Calu3 (cell line): Measurements from ENCODE around the gene TLK1. TPM values are rescaled to one million over a fixed set of nuclear protein-coding genes. Genes with fewer than 3 reads are reported as not detected.

Source experiments
- BruUV-seq: library from RNA; stranded (reverse); fragments of 400-500 nt; replicated peaks from 2 replicates; lab custom pipeline; 2021; lab: Mats Ljungman, UMichigan
- CTCF ChIA-PET: fragments of 300-600 bp; sonication (Branson Sonifier 250); formaldehyde crosslinking; loops from one replicate; lab custom pipeline; 2022; ENCODE audit warnings: antibody characterized with exemption; lab: Charles Lee
- DNase-seq: peaks from one replicate; pipeline ENCODE4 v3.0.0; 2022
- H3K27ac Mint-ChIP-seq: one replicate; pipeline ENCODE4 v1.8.0; 2022; ENCODE audit warnings: mixed read lengths; ENCODE audit not compliant: unreplicated experiment
- H3K27me3 Mint-ChIP-seq: one replicate; pipeline ENCODE4 v1.8.0; 2022; ENCODE audit warnings: mixed read lengths; ENCODE audit not compliant: unreplicated experiment
- H3K36me3 Mint-ChIP-seq: one replicate; pipeline ENCODE4 v1.8.0; 2022; ENCODE audit warnings: mild to moderate bottlenecking, moderate library complexity, mixed read lengths; ENCODE audit not compliant: insufficient read depth, unreplicated experiment
- H3K4me1 Mint-ChIP-seq: one replicate; pipeline ENCODE4 v1.8.0; 2022; ENCODE audit warnings: mild to moderate bottlenecking, low read depth, mixed read lengths; ENCODE audit not compliant: unreplicated experiment
- H3K4me3 Mint-ChIP-seq: one replicate; pipeline ENCODE4 v1.8.0; 2022; ENCODE audit warnings: mild to moderate bottlenecking, low read depth, moderate library complexity, mixed read lengths; ENCODE audit not compliant: unreplicated experiment
- H3K9me3 Mint-ChIP-seq: one replicate; pipeline ENCODE4 v1.8.0; 2022; ENCODE audit warnings: low read depth, mixed read lengths; ENCODE audit not compliant: unreplicated experiment
- CTCF ChIP-seq: fragments of 200-600 bp; IDR thresholded peaks from one replicate; pipeline ENCODE4 v1.8.0; 2022; ENCODE audit warnings: antibody characterized with exemption; ENCODE audit not compliant: unreplicated experiment
- intact Hi-C: fragments of 100-400 bp; cut with micrococcal nuclease; formaldehyde crosslinking; loops from one replicate; pipeline ENCODE4 v1.10.0; 2022; ENCODE audit not compliant: unreplicated experiment
- total RNA-seq: library from RNA; stranded (reverse); gene quantifications from 2 replicates; pipeline ENCODE4 v1.2.3, GENCODE V29; 2022

The TLK1 gene
- total RNA-seq, 1 experiment from 2014 or later, result 64.7 TPM

GRCh38 chr2:170969030-170969429 is 191.7 kb downstream of the TLK1 start:
- intact Hi-C loops, result no loop called here
- CTCF ChIA-PET, result interaction anchor here (1.3 kb wide), 1 partner anchor 40 kb away, joined by 5 read pairs; the partner anchor contains the start of gene GORASP2
- Mint-ChIP-seq H3K4me1 (peaks cover 21% of the 10 kb centered on the region), H3K27ac (peak overlapping the region; percentile 74), H3K27me3 (no peaks in the 10 kb centered on the region), H3K36me3 (peaks cover 83% of the 10 kb centered on the region), H3K9me3 (no peaks in the 10 kb centered on the region), H3K4me3 (no peak overlapping the region)
- TF ChIP-seq CTCF, result no peak
- BruUV-seq, result no TSS peak
- no peak for DNase-seq

GRCh38 chr2:170968205-170969003 is 192.3 kb downstream of the TLK1 start:
- intact Hi-C loops, result no loop called here
- CTCF ChIA-PET, result interaction anchor here (1.3 kb wide), 1 partner anchor 39 kb away, joined by 5 read pairs; the partner anchor contains the start of gene GORASP2
- Mint-ChIP-seq H3K27me3 (no peaks in the 10 kb centered on the region), H3K27ac (peak overlapping the region; percentile 74), H3K4me1 (peaks cover 17% of the 10 kb centered on the region), H3K36me3 (peaks cover 86% of the 10 kb centered on the region), H3K4me3 (no peak overlapping the region), H3K9me3 (no peaks in the 10 kb centered on the region)
- DNase-seq, result no peak
- TF ChIP-seq CTCF, result no peak
- BruUV-seq, result no TSS peak

GRCh38 chr2:170967553-170967952 is 193.1 kb downstream of the TLK1 start:
- Mint-ChIP-seq H3K4me1 (peaks cover 10% of the 10 kb centered on the region), H3K27me3 (no peaks in the 10 kb centered on the region), H3K27ac (no peak overlapping the region), H3K9me3 (no peaks in the 10 kb centered on the region), H3K4me3 (no peak overlapping the region), H3K36me3 (peaks cover 87% of the 10 kb centered on the region)
- TF ChIP-seq CTCF, result no peak
- BruUV-seq, result no TSS peak
- CTCF ChIA-PET, result no interaction called here
- intact Hi-C loops, result no loop called here
- no peak for DNase-seq

GRCh38 chr2:170966648-170967396 is 193.9 kb downstream of the TLK1 start:
- Mint-ChIP-seq H3K36me3 (peaks cover 88% of the 10 kb centered on the region), H3K27ac (no peak overlapping the region), H3K4me3 (no peak overlapping the region), H3K4me1 (peaks cover 9% of the 10 kb centered on the region), H3K9me3 (no peaks in the 10 kb centered on the region), H3K27me3 (no peaks in the 10 kb centered on the region)
- no peak for TF ChIP-seq CTCF
- DNase-seq, result peak; percentile 21
- no TSS peak for BruUV-seq
- intact Hi-C loops, result no loop called here
- CTCF ChIA-PET, result no interaction called here
